Smooth muscle cell (in vitro differentiated cells): Measurements from ENCODE around the gene DCUN1D4. TPM values are rescaled to one million over a fixed set of nuclear protein-coding genes. Genes with fewer than 3 reads are reported as not detected.

Experiments
- DNase-seq: peaks from one replicate; lab custom pipeline; 2025; ENCODE audit not compliant: unreplicated experiment; lab: John Stamatoyannopoulos, UW
- H2AFZ ChIP-seq: fragments of 200-600 bp; sonication (generic); 2 replicates; pipeline ENCODE4 v1.6.0; 2016; ENCODE audit warnings: antibody characterized with exemption, low read depth, mild to moderate bottlenecking
- H3F3A ChIP-seq: fragments of 200-600 bp; sonication (generic); 2 replicates; pipeline ENCODE4 v1.6.0; 2017; ENCODE audit warnings: antibody characterized with exemption, low read depth
- H3K27ac ChIP-seq: fragments of 200-600 bp; sonication (generic); 2 replicates; pipeline ENCODE4 v1.5.1; 2016; ENCODE audit warnings: low read depth, mild to moderate bottlenecking
- H3K27me3 ChIP-seq: fragments of 200-600 bp; sonication (generic); 2 replicates; pipeline ENCODE4 v1.6.1; 2016; ENCODE audit warnings: low read depth, mild to moderate bottlenecking
- H3K36me3 ChIP-seq: fragments of 200-600 bp; sonication (generic); 2 replicates; pipeline ENCODE4 v1.5.1; 2016; ENCODE audit warnings: low read depth
- H3K4me1 ChIP-seq: fragments of 200-600 bp; sonication (generic); 2 replicates; pipeline ENCODE4 v1.5.1; 2016; ENCODE audit warnings: low read depth
- H3K4me2 ChIP-seq: fragments of 200-600 bp; sonication (generic); 2 replicates; pipeline ENCODE4 v1.6.0; 2016; ENCODE audit warnings: mild to moderate bottlenecking
- H3K4me3 ChIP-seq: fragments of 200-600 bp; sonication (generic); 2 replicates; pipeline ENCODE4 v1.5.1; 2016; ENCODE audit warnings: mild to moderate bottlenecking
- H3K79me2 ChIP-seq: fragments of 200-600 bp; sonication (generic); 2 replicates; pipeline ENCODE4 v1.6.0; 2016; ENCODE audit warnings: low read depth, mild to moderate bottlenecking
- H3K9ac ChIP-seq: fragments of 200-600 bp; sonication (generic); 2 replicates; pipeline ENCODE4 v1.6.0; 2016; ENCODE audit warnings: low read depth
- H3K9me3 ChIP-seq: fragments of 200-600 bp; sonication (generic); replicated peaks from 2 replicates; pipeline ENCODE4 v1.5.1; 2016; ENCODE audit warnings: low read depth
- H4K20me1 ChIP-seq: fragments of 200-600 bp; sonication (generic); 2 replicates; pipeline ENCODE4 v1.6.0; 2016; ENCODE audit warnings: low read depth
- CTCF ChIP-seq: fragments of 200-600 bp; sonication (generic); IDR thresholded peaks from 2 replicates; pipeline ENCODE4 v1.5.1; 2017; ENCODE audit warnings: borderline replicate concordance, mild to moderate bottlenecking, antibody characterized with exemption; ENCODE audit not compliant: insufficient read depth, poor library complexity, severe bottlenecking
- WGBS: methylation state at CpG from one replicate; pipeline ENCODE4 v1.1.7; 2016; ENCODE audit warnings: low lambda C conversion rate; 5-methylcytosine and 5-hydroxymethylcytosine counted together
- polyA plus RNA-seq: library from polyadenylated mRNA; unstranded; fragments of >200 nt; fragmentation: Nextera tagmentation; extraction: Ambion mirVana; gene quantifications from 2 replicates; pipeline ENCODE4 v1.2.1, GENCODE V29; 2016
- total RNA-seq: library from RNA; depleted of rRNA; stranded (reverse); fragments of >200 nt; gene quantifications from 2 replicates; pipeline ENCODE4 v1.2.3, GENCODE V29; 2014

Gene DCUN1D4
- total and polyA plus RNA-seq, 2 experiments from 2014 or later, result 14.1 to 22.9 TPM

GRCh38 chr4:51855270-51855669, 12.3 kb downstream of the DCUN1D4 start:
- H4K20me1 ChIP-seq, result peaks cover 96% of the 10 kb centered on the region
- 94% methylated on average over 2 of the region's 2 CpGs for WGBS

GRCh38 chr4:51855751-51856150, 12.8 kb downstream of the DCUN1D4 start:
- Histone ChIP-seq H3K4me1 (peaks cover 47% of the 10 kb centered on the region), H4K20me1 (peaks cover 96% of the 10 kb centered on the region), H3K79me2 (peaks cover 97% of the 10 kb centered on the region), H3F3A (no peaks in the 10 kb centered on the region), H3K9ac (no peak overlapping the region), H3K9me3 (no peaks in the 10 kb centered on the region), H2AFZ (no peak overlapping the region), H3K27me3 (no peaks in the 10 kb centered on the region), H3K4me2 (no peak overlapping the region), H3K27ac (no peak overlapping the region), H3K36me3 (no peaks in the 10 kb centered on the region), H3K4me3 (no peak overlapping the region)
- WGBS, result 84% methylated on average over 3 of the region's 3 CpGs
- no peak for DNase-seq
- TF ChIP-seq CTCF, result no peak

More at GRCh38 chr4:51855270-51855669, 12.3 kb downstream of the DCUN1D4 start:
- no peaks in the 10 kb centered on the region for H3K36me3 ChIP-seq
- no peak for TF ChIP-seq CTCF
- no peaks in the 10 kb centered on the region for H3K27me3 ChIP-seq
- H3K79me2 ChIP-seq, result peaks cover 97% of the 10 kb centered on the region
- H3K4me2 ChIP-seq, result no peak overlapping the region
- no peaks in the 10 kb centered on the region for H3F3A ChIP-seq
- no peak overlapping the region for H3K4me3 ChIP-seq
- H3K4me1 ChIP-seq, result peaks cover 51% of the 10 kb centered on the region
- no peak overlapping the region for H3K27ac ChIP-seq
- DNase-seq, result no peak
- H3K9me3 ChIP-seq, result no peaks in the 10 kb centered on the region
- no peak overlapping the region for H3K9ac ChIP-seq
- H2AFZ ChIP-seq, result no peak overlapping the region

- no peak for DNase-seq
- Histone ChIP-seq H3K27me3 (no peaks in the 10 kb centered on the region), H3K4me3 (no peak overlapping the region), H3K27ac (no peak overlapping the region), H3K9ac (no peak overlapping the region), H3F3A (no peaks in the 10 kb centered on the region), H3K79me2 (peaks cover 83% of the 10 kb centered on the region), H3K36me3 (peaks cover 3% of the 10 kb centered on the region), H4K20me1 (peaks cover 93% of the 10 kb centered on the region), H3K9me3 (no peaks in the 10 kb centered on the region), H3K4me1 (peaks cover 17% of the 10 kb centered on the region), H3K4me2 (no peak overlapping the region), H2AFZ (no peak overlapping the region)
- no peak for TF ChIP-seq CTCF
- 83% methylated on average over 3 of the region's 3 CpGs for WGBS
Measured at GRCh38 chr4:51858605-51859202, 15.8 kb downstream of the DCUN1D4 start.

DNA sequence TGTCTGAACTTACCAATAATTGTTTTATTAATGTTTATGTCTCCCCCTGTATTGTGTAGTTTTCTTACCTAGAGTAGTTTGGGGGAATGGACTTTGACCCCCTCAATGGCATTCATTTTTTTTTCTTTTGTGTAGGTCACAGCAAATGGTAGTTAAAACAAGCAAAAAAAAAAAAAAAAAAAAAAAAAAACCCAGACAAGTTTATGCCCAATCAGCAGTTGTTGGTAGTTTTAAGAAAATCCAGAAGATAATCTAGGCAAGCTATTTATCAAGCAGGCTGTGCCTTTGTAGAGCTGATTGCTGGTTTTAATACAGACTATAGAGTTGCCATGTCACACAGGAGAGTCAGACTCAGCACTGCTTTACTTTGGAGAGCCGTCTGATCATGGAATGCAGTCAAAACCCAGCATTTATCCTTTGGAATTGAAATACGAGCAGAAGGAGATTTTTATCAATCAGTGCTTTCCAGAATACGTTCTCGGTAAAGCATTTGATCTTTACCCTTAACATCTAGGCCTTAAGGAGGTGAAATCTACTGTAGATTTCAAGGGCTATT, 16.6 kb downstream of the DCUN1D4 start:
- Histone ChIP-seq H3K4me2 (no peak overlapping the region), H3K9me3 (no peaks in the 10 kb centered on the region), H3F3A (no peaks in the 10 kb centered on the region), H3K27ac (no peak overlapping the region), H2AFZ (no peak overlapping the region), H3K4me3 (no peak overlapping the region), H3K79me2 (peaks cover 75% of the 10 kb centered on the region), H3K4me1 (peaks cover 17% of the 10 kb centered on the region), H3K27me3 (no peaks in the 10 kb centered on the region), H3K36me3 (peaks cover 10% of the 10 kb centered on the region), H3K9ac (no peak overlapping the region), H4K20me1 (peaks cover 89% of the 10 kb centered on the region)
- TF ChIP-seq CTCF, result no peak
- 29% methylated on average over 4 of the region's 4 CpGs for WGBS
- DNase-seq, result no peak
